Peyer's patch (tissue), 4 donors: Measurements from ENCODE around the gene DMAC1.

Experiments
- POLR2A ChIP-seq, 2 donors: fragments of 450-650 bp; IDR thresholded peaks; one replicate each; pipeline ENCODE4 v1.5.1; 2017; ENCODE audit warnings: antibody characterized with exemption in 2 of 2, mild to moderate bottlenecking in 2 of 2, moderate library complexity in 2 of 2
- TF ChIP-seq, protein P1 (sequence below), 6 experiments: fragments of 450-650 bp in 4 of 6; fragments of 200-600 bp in 2 of 6; sonication (generic) in 1 of 6; IDR thresholded peaks; one replicate each; pipeline ENCODE4 v1.5.1; 2017 to 2019; ENCODE audit warnings: antibody characterized with exemption in 6 of 6, mild to moderate bottlenecking in 3 of 6, moderate library complexity in 1 of 6

GRCh38 chr9:7791394-7791793 lies 8.2 kb downstream of the DMAC1 start:
- TF ChIP-seq, protein P1, sequence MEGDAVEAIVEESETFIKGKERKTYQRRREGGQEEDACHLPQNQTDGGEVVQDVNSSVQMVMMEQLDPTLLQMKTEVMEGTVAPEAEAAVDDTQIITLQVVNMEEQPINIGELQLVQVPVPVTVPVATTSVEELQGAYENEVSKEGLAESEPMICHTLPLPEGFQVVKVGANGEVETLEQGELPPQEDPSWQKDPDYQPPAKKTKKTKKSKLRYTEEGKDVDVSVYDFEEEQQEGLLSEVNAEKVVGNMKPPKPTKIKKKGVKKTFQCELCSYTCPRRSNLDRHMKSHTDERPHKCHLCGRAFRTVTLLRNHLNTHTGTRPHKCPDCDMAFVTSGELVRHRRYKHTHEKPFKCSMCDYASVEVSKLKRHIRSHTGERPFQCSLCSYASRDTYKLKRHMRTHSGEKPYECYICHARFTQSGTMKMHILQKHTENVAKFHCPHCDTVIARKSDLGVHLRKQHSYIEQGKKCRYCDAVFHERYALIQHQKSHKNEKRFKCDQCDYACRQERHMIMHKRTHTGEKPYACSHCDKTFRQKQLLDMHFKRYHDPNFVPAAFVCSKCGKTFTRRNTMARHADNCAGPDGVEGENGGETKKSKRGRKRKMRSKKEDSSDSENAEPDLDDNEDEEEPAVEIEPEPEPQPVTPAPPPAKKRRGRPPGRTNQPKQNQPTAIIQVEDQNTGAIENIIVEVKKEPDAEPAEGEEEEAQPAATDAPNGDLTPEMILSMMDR (IDR thresholded peaks at IDR 0.05) = no peak
- no peak for TF ChIP-seq POLR2A (IDR thresholded peaks at IDR 0.05)
